Activated effector memory CD4-positive, alpha-beta T cell treated with Interleukin-2 at 50 U/mL for 16 hours (primary cell): Measurements from ENCODE around the gene ARMC7.
"Not testable (repeated sequence)": the region's sequence is repeated elsewhere in the genome, so short reads cannot be mapped to it uniquely, and the experiment has no call there.

Experiments
- DNase-seq: peaks from one replicate; pipeline ENCODE4 v3.0.0-alpha.2; 2020

ARMC7 gene

DNA sequence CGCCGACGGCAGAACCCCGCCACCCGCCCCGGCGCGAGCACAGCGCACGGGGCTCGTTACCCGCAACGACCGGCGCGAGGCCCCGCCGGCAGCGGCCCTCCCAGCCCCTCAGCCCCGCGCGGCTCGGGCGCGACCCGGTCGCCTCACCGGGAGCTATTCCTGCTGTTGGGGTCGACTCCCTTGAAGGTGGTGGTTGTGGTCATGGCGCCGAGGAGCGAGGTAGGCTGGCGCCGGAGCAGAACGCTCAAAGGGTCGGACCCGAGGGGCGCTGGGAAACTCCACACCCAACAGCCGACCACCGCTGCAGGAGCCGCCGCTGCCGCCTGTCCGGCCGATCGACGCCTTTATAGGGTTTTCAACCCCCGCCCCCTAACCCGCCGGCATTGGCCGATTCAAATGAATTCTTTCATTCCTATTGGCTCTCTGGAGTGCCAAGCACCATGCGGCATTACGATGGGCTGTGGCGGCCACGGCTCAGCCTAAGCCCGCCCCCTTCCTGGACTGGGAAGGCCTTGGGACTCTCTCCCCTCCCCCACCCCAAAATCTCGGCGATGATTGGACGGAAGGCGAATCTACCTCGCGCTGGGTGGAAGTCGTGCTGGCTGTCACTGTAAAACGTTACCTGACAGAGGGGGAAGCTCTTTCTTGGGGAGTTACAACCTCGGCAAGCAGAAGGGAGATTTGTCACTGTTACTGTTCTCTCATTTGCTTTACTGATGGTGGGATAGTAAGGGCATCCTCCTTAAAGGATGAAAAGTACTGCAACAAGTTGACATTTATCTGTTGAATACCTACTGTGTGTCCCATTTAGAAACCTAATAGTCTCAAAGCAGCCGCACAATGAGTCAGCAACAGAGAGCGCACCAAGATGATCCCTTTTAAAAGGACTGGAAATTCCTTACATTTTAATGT, 44.7 kb downstream of the ARMC7 start, which contains the start of gene JPT1:
Gene JPT1, minus strand, starts transcription at position 318 of the 912 bp plus-strand sequence. Its CDS starts 115 bp downstream, at position 203.
- DNase-seq = peak; percentile 97

- no peak for DNase-seq
Measured at GRCh38 chr17:75155191-75155601, 45.4 kb downstream of the ARMC7 start.

DNA sequence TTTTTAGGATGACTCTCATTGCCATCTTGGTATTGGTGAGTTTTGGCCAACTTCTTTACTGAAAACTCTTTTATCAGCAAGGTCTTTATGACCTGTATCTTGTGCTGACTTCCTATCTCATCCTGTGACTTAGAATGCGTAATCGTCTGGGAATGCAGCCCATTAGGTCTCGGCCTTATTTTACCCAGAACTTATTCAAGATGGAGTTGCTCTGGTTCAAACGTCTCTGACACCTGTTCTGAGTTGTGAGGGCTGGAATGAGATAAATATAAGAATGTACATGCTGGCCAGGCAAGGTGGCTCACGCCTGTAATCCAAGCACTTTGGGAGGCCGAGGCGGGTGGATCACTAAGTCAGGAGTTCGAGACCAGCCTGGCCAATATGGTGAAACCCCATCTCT, 48.7 kb downstream of the ARMC7 start:
- DNase-seq = not testable (repeated sequence)

- DNase-seq = no peak
Measured at GRCh38 chr17:75159196-75160031, 49.6 kb downstream of the ARMC7 start.

DNA sequence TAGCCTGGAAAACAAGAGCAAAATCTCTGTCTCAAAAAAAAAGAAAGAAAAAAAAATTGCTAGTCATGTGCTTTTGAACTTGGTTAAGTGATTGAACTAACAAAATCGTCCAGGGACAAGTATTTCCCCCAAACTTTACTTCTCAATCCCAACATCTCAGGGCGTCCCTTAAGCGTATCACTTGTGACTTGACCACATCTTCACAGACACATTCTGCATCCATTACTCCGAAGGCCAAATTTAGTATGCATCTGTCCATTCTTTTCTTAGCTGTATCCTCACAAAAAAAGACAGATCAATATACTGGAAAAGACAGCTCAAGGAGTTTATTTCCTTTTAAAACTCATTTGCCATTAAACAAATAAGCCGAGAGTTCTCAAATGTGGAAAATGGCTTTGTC, 50.4 kb downstream of the ARMC7 start:
- no peak for DNase-seq

GRCh38 chr17:75163074-75163473, 53.3 kb downstream of the ARMC7 start:
- DNase-seq = no peak

- not testable (repeated sequence) for DNase-seq
Measured at GRCh38 chr17:75164606-75165005, 54.8 kb downstream of the ARMC7 start.

GRCh38 chr17:75168998-75169397, 59.2 kb downstream of the ARMC7 start:
- DNase-seq = no peak

DNA sequence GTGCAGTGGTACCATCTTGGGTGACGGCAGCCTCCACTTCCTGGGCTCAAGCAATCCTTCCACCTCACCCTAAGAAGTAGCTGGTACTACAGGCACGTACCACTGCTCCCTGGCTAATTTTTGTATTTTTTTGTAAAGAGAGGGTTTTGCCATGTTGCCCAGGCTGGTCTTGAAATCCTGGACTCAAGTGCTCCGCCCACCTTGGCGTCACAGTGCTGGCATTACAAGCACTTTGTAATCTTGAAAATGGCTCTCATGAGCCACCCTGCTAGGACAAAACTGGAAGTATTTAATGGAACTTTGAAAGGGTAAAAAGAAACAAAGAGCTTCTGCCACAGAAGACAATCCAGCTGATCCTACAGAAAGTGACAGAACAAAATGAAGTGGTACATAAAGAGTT, 63.8 kb downstream of the ARMC7 start:
- no peak for DNase-seq

GRCh38 chr17:75174996-75175395, 65.2 kb downstream of the ARMC7 start:
- no peak for DNase-seq

GRCh38 chr17:75176625-75177024, 66.9 kb downstream of the ARMC7 start:
- no peak for DNase-seq

DNA sequence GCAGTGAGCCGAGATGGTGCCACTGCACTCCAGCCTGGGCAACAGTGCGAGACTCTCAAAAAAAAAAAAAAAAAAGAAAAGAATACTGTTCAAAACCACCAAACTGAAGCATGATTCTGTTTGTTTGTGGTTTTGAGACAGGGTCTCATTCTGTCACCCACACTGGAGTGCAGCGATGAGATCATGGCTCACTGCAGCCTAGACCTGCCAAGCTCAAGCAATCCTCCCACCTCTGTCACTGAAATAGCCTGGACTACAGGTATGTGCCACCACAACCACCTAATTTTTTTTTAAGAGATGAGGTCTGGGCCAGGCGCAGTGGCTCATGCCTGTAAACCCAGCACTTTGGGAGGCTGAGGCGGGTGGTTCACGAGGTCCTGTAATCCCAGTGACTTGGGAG, 68.7 kb downstream of the ARMC7 start:
- no peak for DNase-seq
